Mammary epithelial cell (primary cell): ENCODE results near the gene VKORC1L1.
"Not testable (repeated sequence)": the region's sequence is repeated elsewhere in the genome, so short reads cannot be mapped to it uniquely, and the experiment has no call there.

Experiments
- EZH2 ChIP-seq: IDR thresholded peaks from 2 replicates; pipeline ENCODE4 v1.6.1; 2012; ENCODE audit warnings: low read length, inconsistent platforms, borderline replicate concordance
- TF ChIP-seq, protein P1 (sequence below), 2 donors: IDR thresholded peaks in 1 of 2; conservative IDR thresholded peaks in 1 of 2; 2 replicates each; pipeline ENCODE4 v1.5.1; 2011 to 2012; ENCODE audit warnings: inconsistent platforms in 2 of 2, low read length in 2 of 2, mild to moderate bottlenecking in 2 of 2, control low read depth in 1 of 2, low read depth in 1 of 2; ENCODE audit not compliant: insufficient read depth in 1 of 2; ENCODE audit errors: extremely low read depth in 1 of 2

DNA sequence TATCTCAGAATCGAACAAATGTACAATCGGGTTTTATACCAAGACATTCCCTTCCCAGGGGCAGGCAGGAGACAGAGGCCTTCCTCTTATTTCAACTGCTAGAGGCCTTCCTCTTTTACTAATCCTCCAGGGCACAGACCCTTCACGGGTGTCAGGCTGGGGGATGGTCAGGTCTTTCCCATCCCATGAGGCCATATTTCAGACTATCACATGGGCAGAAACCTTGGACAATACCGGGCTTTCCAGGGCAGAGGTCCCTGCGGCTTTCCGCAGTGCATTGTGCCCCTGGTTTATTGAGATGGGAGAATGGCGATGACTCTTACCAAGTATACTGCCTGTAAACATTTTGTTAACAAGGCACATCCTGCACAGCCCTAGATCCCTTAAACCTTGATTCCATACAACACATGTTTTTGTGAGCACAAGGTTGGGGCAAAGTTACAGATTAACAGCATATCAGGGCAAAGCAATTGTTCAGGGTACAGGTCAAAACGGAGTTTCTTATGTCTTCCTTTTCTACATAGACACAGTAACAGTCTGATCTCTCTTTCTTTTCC is 132.3 kb downstream of the VKORC1L1 start:
- TF ChIP-seq, protein P1, sequence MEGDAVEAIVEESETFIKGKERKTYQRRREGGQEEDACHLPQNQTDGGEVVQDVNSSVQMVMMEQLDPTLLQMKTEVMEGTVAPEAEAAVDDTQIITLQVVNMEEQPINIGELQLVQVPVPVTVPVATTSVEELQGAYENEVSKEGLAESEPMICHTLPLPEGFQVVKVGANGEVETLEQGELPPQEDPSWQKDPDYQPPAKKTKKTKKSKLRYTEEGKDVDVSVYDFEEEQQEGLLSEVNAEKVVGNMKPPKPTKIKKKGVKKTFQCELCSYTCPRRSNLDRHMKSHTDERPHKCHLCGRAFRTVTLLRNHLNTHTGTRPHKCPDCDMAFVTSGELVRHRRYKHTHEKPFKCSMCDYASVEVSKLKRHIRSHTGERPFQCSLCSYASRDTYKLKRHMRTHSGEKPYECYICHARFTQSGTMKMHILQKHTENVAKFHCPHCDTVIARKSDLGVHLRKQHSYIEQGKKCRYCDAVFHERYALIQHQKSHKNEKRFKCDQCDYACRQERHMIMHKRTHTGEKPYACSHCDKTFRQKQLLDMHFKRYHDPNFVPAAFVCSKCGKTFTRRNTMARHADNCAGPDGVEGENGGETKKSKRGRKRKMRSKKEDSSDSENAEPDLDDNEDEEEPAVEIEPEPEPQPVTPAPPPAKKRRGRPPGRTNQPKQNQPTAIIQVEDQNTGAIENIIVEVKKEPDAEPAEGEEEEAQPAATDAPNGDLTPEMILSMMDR (conservative IDR thresholded peaks at IDR 0.05 in 1 of 2, IDR thresholded peaks at IDR 0.05 in 1 of 2; ENCODE audit: extremely low read depth in 1 of 2, insufficient read depth in 1 of 2, low read depth in 1 of 2, low read length in 2 of 2): not testable (repeated sequence)
- TF ChIP-seq EZH2: not testable (repeated sequence)
